ENCODE data around the gene NRP1.

NRP1 gene

GRCh38 chr10:33335551-33335800, 1.0 kb upstream of the NRP1 start:
- H4K20me1 ChIP-seq: peaks cover 26% of the 10 kb centered on the region
- H3K4me1 ChIP-seq: peaks cover 40% of the 10 kb centered on the region
- TF ChIP-seq Cebpa-rat (IDR thresholded peaks at IDR 0.05): no peak
- peaks cover 71% of the 10 kb centered on the region for H3K27me3 ChIP-seq
- peak overlapping the region; percentile 98 for H3K4me2 ChIP-seq
- H3K9ac ChIP-seq: 0 out of 2 replicates have a peak overlapping the region, but pooled peaks have one; percentile 40
- H3K36me3 ChIP-seq: no peaks in the 10 kb centered on the region
- H3K9me3 ChIP-seq: no peaks in the 10 kb centered on the region
- no peak overlapping the region for H3K27ac ChIP-seq
- H3K4me3 ChIP-seq: peak overlapping the region; percentile 69

GRCh38 chr10:33334805-33335550, 511 bp upstream of the NRP1 start:
- Histone ChIP-seq H3K36me3 (no peaks in the 10 kb centered on the region), H3K9ac (peak overlapping the region; percentile 40; the same call in 1 of the 2 replicates), H3K4me3 (peak overlapping the region; percentile 69), H3K27ac (no peak overlapping the region), H3K27me3 (peaks cover 71% of the 10 kb centered on the region), H3K4me2 (peak overlapping the region; percentile 98), H3K9me3 (no peaks in the 10 kb centered on the region), H4K20me1 (peaks cover 26% of the 10 kb centered on the region), H3K4me1 (peaks cover 40% of the 10 kb centered on the region)
- TF ChIP-seq Cebpa-rat (IDR thresholded peaks at IDR 0.05): no peak

- H4K20me1 ChIP-seq: peaks cover 26% of the 10 kb centered on the region
- no peak overlapping the region for H3K27ac ChIP-seq
- H3K4me2 ChIP-seq: peak overlapping the region; percentile 98
- H3K9ac ChIP-seq: peak overlapping the region; percentile 78
- no peaks in the 10 kb centered on the region for H3K36me3 ChIP-seq
- no peak for TF ChIP-seq Cebpa-rat (IDR thresholded peaks at IDR 0.05)
- peak overlapping the region; percentile 69 for H3K4me3 ChIP-seq
- H3K4me1 ChIP-seq: peaks cover 40% of the 10 kb centered on the region
- H3K27me3 ChIP-seq: peaks cover 63% of the 10 kb centered on the region
- H3K9me3 ChIP-seq: no peaks in the 10 kb centered on the region
These were observed 986 bp downstream of the NRP1 start for GRCh38 chr10:33333260-33334101.

GRCh38 chr10:33332183-33333065, 2.0 kb downstream of the NRP1 start:
- no peak overlapping the region; the same call in 1 of the 2 replicates for H3K4me2 ChIP-seq
- H3K36me3 ChIP-seq: no peaks in the 10 kb centered on the region
- no peak for TF ChIP-seq Cebpa-rat (IDR thresholded peaks at IDR 0.05)
- no peak overlapping the region for H3K4me3 ChIP-seq
- no peaks in the 10 kb centered on the region for H3K9me3 ChIP-seq
- H3K27me3 ChIP-seq: peaks cover 55% of the 10 kb centered on the region
- H3K27ac ChIP-seq: no peak overlapping the region
- H3K9ac ChIP-seq: no peak overlapping the region
- H3K4me1 ChIP-seq: peaks cover 40% of the 10 kb centered on the region
- peaks cover 25% of the 10 kb centered on the region for H4K20me1 ChIP-seq

GRCh38 chr10:33331379-33331694, 3.1 kb downstream of the NRP1 start:
- peaks cover 14% of the 10 kb centered on the region for H4K20me1 ChIP-seq
- TF ChIP-seq Cebpa-rat (IDR thresholded peaks at IDR 0.05): no peak
- H3K4me2 ChIP-seq: peak overlapping the region; percentile 44; the same call in 1 of the 2 replicates
- no peaks in the 10 kb centered on the region for H3K36me3 ChIP-seq
- peaks cover 44% of the 10 kb centered on the region for H3K27me3 ChIP-seq
- no peak overlapping the region for H3K27ac ChIP-seq
- peaks cover 34% of the 10 kb centered on the region for H3K4me1 ChIP-seq
- no peaks in the 10 kb centered on the region for H3K9me3 ChIP-seq
- H3K4me3 ChIP-seq: no peak overlapping the region
- H3K9ac ChIP-seq: no peak overlapping the region

- H3K27ac ChIP-seq: no peak overlapping the region
- H3K9me3 ChIP-seq: no peaks in the 10 kb centered on the region
- H3K4me1 ChIP-seq: peaks cover 28% of the 10 kb centered on the region
- no peak overlapping the region for H3K9ac ChIP-seq
- H3K4me2 ChIP-seq: peak overlapping the region; percentile 44
- H3K36me3 ChIP-seq: no peaks in the 10 kb centered on the region
- H3K4me3 ChIP-seq: no peak overlapping the region
- peaks cover 8% of the 10 kb centered on the region for H4K20me1 ChIP-seq
- no peak for TF ChIP-seq Cebpa-rat (IDR thresholded peaks at IDR 0.05)
- peaks cover 38% of the 10 kb centered on the region for H3K27me3 ChIP-seq
These were observed 3.7 kb downstream of the NRP1 start for GRCh38 chr10:33330543-33331378.

- Histone ChIP-seq H3K4me1 (peaks cover 21% of the 10 kb centered on the region), H3K4me2 (no peak overlapping the region)
These were observed 5.3 kb downstream of the NRP1 start for GRCh38 chr10:33329178-33329577.

GRCh38 chr10:33328253-33328652, 6.2 kb downstream of the NRP1 start:
- Histone ChIP-seq H3K4me1 (peaks cover 12% of the 10 kb centered on the region), H4K20me1 (no peaks in the 10 kb centered on the region), H3K27ac (no peak overlapping the region), H3K27me3 (peaks cover 14% of the 10 kb centered on the region), H3K36me3 (no peaks in the 10 kb centered on the region), H3K4me3 (no peak overlapping the region), H3K4me2 (no peak overlapping the region), H3K9me3 (no peaks in the 10 kb centered on the region), H3K9ac (no peak overlapping the region)
- no peak for TF ChIP-seq Cebpa-rat (IDR thresholded peaks at IDR 0.05)

More at GRCh38 chr10:33329178-33329577, 5.3 kb downstream of the NRP1 start:
- Histone ChIP-seq H3K27ac (no peak overlapping the region), H3K9ac (no peak overlapping the region), H3K9me3 (no peaks in the 10 kb centered on the region), H3K36me3 (no peaks in the 10 kb centered on the region), H4K20me1 (no peaks in the 10 kb centered on the region), H3K27me3 (peaks cover 23% of the 10 kb centered on the region), H3K4me3 (no peak overlapping the region)
- TF ChIP-seq Cebpa-rat (IDR thresholded peaks at IDR 0.05): no peak

- H3K4me2 ChIP-seq: no peak overlapping the region
- no peak for TF ChIP-seq Cebpa-rat (IDR thresholded peaks at IDR 0.05)
- no peaks in the 10 kb centered on the region for H4K20me1 ChIP-seq
- no peak overlapping the region for H3K27ac ChIP-seq
- H3K9me3 ChIP-seq: no peaks in the 10 kb centered on the region
- H3K36me3 ChIP-seq: no peaks in the 10 kb centered on the region
- H3K4me1 ChIP-seq: peaks cover 8% of the 10 kb centered on the region
- H3K9ac ChIP-seq: no peak overlapping the region
- H3K27me3 ChIP-seq: peaks cover 9% of the 10 kb centered on the region
- no peak overlapping the region for H3K4me3 ChIP-seq
These were observed 6.7 kb downstream of the NRP1 start for GRCh38 chr10:33327751-33328150.
